HG03520 (cell line): ENCODE measurements around the gene MAP2K5.

ENCODE experiments used
- ATAC-seq: cut with Tn5 transposase; IDR thresholded peaks from one replicate; pipeline ENCODE4 v1.9.1; 2021; ENCODE audit warnings: mild to moderate bottlenecking, moderate library complexity; ENCODE audit not compliant: unreplicated experiment

MAP2K5 gene

GRCh38 chr15:67556976-67557570, 14.6 kb downstream of the MAP2K5 start:
- ATAC-seq, result no peak

- ATAC-seq, result no peak
Observed at GRCh38 chr15:67558502-67558901, 16.0 kb downstream of the MAP2K5 start.

- ATAC-seq, result no peak
Observed at GRCh38 chr15:67559158-67559557, 16.7 kb downstream of the MAP2K5 start.

GRCh38 chr15:67559576-67559975, 17.1 kb downstream of the MAP2K5 start:
- no peak for ATAC-seq

- no peak for ATAC-seq
Observed at GRCh38 chr15:67560320-67560719, 17.8 kb downstream of the MAP2K5 start.

GRCh38 chr15:67563092-67563491, 20.6 kb downstream of the MAP2K5 start:
- ATAC-seq, result no peak

- peak; percentile 83 for ATAC-seq
Observed at GRCh38 chr15:67564021-67564967, 21.8 kb downstream of the MAP2K5 start.

- ATAC-seq, result peak; percentile 26
Observed at GRCh38 chr15:67564968-67565345, 22.5 kb downstream of the MAP2K5 start.

- ATAC-seq, result no peak
Observed at GRCh38 chr15:67569668-67570067, 27.2 kb downstream of the MAP2K5 start.

GRCh38 chr15:67570875-67571647, 28.6 kb downstream of the MAP2K5 start:
- no peak for ATAC-seq

GRCh38 chr15:67571648-67572415, 29.3 kb downstream of the MAP2K5 start:
- no peak for ATAC-seq

GRCh38 chr15:67573194-67573593, 30.7 kb downstream of the MAP2K5 start:
- no peak for ATAC-seq

- ATAC-seq, result no peak
Observed at GRCh38 chr15:67575039-67575502, 32.6 kb downstream of the MAP2K5 start.

- no peak for ATAC-seq
Observed at GRCh38 chr15:67578020-67578600, 35.6 kb downstream of the MAP2K5 start.

GRCh38 chr15:67579164-67579563, 36.7 kb downstream of the MAP2K5 start:
- no peak for ATAC-seq

GRCh38 chr15:67579967-67580366, 37.5 kb downstream of the MAP2K5 start:
- ATAC-seq, result no peak

- no peak for ATAC-seq
Observed at GRCh38 chr15:67584157-67584556, 41.7 kb downstream of the MAP2K5 start.

GRCh38 chr15:67585681-67586080, 43.2 kb downstream of the MAP2K5 start:
- ATAC-seq, result no peak

GRCh38 chr15:67587331-67587730, 44.8 kb downstream of the MAP2K5 start:
- ATAC-seq, result no peak

GRCh38 chr15:67587754-67588153, 45.3 kb downstream of the MAP2K5 start:
- no peak for ATAC-seq
